Hepatocyte (in vitro differentiated cells): ENCODE data around the gene HAAO. TPM values are rescaled to one million over a fixed set of nuclear protein-coding genes. Genes with fewer than 3 reads are reported as not detected.

Source experiments
- DNase-seq: peaks from one replicate; pipeline ENCODE4 v3.0.0-alpha.2; 2016; ENCODE audit warnings: low spot score
- H2AFZ ChIP-seq: fragments of 200-600 bp; sonication (generic); 2 replicates; pipeline ENCODE4 v1.6.0; 2016; ENCODE audit warnings: antibody characterized with exemption, mild to moderate bottlenecking
- H3K27ac ChIP-seq: fragments of 200-600 bp; sonication (generic); 2 replicates; pipeline ENCODE4 v1.5.1; 2016; ENCODE audit warnings: mild to moderate bottlenecking
- H3K27me3 ChIP-seq: fragments of 200-600 bp; sonication (generic); 2 replicates; pipeline ENCODE4 v1.6.1; 2016
- H3K36me3 ChIP-seq: fragments of 200-600 bp; sonication (generic); replicated peaks from 2 replicates; pipeline ENCODE4 v1.5.1; 2016; ENCODE audit warnings: low read depth; ENCODE audit not compliant: insufficient read depth
- H3K4me1 ChIP-seq: fragments of 200-600 bp; sonication (generic); 2 replicates; pipeline ENCODE4 v1.5.1; 2016; ENCODE audit warnings: mild to moderate bottlenecking, moderate library complexity; ENCODE audit not compliant: insufficient read depth
- H3K4me2 ChIP-seq: fragments of 200-600 bp; sonication (generic); 2 replicates; pipeline ENCODE4 v1.6.0; 2016
- H3K4me3 ChIP-seq: fragments of 200-600 bp; sonication (generic); 2 replicates; pipeline ENCODE4 v1.5.1; 2016; ENCODE audit warnings: mild to moderate bottlenecking
- H3K79me2 ChIP-seq: fragments of 200-600 bp; sonication (generic); 2 replicates; pipeline ENCODE4 v1.6.0; 2017; ENCODE audit warnings: mild to moderate bottlenecking
- H3K9me2 ChIP-seq: fragments of 200-600 bp; sonication (generic); replicated peaks from 2 replicates; pipeline ENCODE4 v1.6.0; 2017; ENCODE audit warnings: mild to moderate bottlenecking; ENCODE audit not compliant: insufficient read depth
- H3K9me3 ChIP-seq: fragments of 200-600 bp; sonication (generic); 2 replicates; pipeline ENCODE4 v1.5.1; 2016; ENCODE audit warnings: low read depth, mild to moderate bottlenecking
- H4K20me1 ChIP-seq: fragments of 200-600 bp; sonication (generic); 2 replicates; pipeline ENCODE4 v1.6.0; 2016; ENCODE audit warnings: mild to moderate bottlenecking; ENCODE audit not compliant: insufficient read depth, poor library complexity, severe bottlenecking
- CTCF ChIP-seq: fragments of 200-600 bp; sonication (generic); IDR thresholded peaks from 2 replicates; pipeline ENCODE4 v1.5.1; 2016; ENCODE audit warnings: antibody characterized with exemption, mild to moderate bottlenecking; ENCODE audit not compliant: poor library complexity
- EZH2 ChIP-seq: fragments of 200-600 bp; sonication (generic); IDR thresholded peaks from 2 replicates; pipeline ENCODE4 v1.6.1; 2016; ENCODE audit warnings: antibody characterized with exemption, mild to moderate bottlenecking, borderline replicate concordance
- EZH2phosphoT487 ChIP-seq: fragments of 200-600 bp; sonication (generic); IDR thresholded peaks from one replicate; pipeline ENCODE4 v1.6.1; 2018; ENCODE audit warnings: antibody characterized with exemption, mild to moderate bottlenecking, low read depth, moderate library complexity; ENCODE audit not compliant: unreplicated experiment, severe bottlenecking
- WGBS: methylation state at CpG from one replicate; pipeline ENCODE4 v1.1.6; 2016; ENCODE audit warnings: low lambda C conversion rate; ENCODE audit errors: missing lambda C conversion rate; 5-methylcytosine and 5-hydroxymethylcytosine counted together
- polyA plus RNA-seq: library from polyadenylated mRNA; unstranded; fragments of >200 nt; fragmentation: Nextera tagmentation; extraction: Ambion mirVana; gene quantifications from 2 replicates; pipeline ENCODE4 v1.2.1, GENCODE V29; 2016
- total RNA-seq: library from RNA; depleted of rRNA; stranded (reverse); fragments of >200 nt; gene quantifications from 2 replicates; pipeline ENCODE4 v1.2.3, GENCODE V29; 2014

Gene HAAO
- total and polyA plus RNA-seq, 2 experiments from 2014 or later = 22.0 to 35.4 TPM

DNA sequence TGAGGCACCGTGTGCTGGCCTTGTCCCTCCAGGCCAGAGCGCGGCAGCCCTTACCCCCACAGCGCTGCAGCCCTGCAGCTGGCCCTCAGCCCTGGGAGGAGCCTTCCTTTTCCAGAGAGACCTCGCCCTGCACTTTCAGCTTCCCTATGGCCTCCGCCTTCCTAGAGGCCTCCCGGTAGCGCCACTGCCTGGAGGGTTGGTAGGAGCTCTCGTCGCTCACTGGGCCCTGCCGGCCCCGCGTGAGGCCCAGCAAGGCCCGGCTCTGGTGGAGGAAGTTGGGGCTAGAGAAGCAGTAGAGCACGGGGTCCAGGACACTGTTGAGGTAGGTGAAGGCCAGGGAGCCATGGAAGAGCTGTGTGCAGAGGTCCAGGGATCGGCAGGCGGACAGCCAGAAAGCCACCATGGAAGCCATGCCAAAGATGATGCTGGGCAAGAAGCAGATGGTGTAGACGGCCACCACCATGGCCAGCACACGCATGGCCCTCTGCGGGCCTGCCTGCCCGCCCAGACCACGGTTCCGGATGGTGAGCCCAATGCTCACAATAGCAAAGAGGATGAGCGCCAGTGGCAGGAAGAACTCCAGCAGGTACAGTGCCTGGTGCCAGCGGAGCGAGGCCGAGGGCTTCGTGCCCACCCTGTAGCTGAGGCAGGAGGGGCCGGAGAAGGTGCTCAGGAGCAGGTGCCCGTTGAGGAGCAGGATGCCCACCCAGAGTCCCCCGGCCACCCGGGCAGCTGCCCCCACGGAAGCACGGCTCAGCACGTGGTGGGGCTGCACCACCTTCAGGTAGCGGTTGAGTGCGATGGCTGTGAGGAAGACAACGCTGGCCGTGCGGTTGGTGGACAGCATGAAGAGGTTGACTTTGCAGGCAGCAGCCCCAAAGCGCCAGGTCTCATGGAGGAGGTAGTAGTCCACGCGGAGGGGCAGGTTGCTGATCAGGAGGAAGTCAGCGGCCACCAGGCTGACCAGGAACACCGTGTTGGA, 29.3 kb downstream of the HAAO start:
- H3K4me1 ChIP-seq = no peaks in the 10 kb centered on the region
- no peak overlapping the region for H2AFZ ChIP-seq
- TF ChIP-seq EZH2phosphoT487 (no peak), EZH2 (no peak), CTCF (no peak)
- H3K27ac ChIP-seq = no peak overlapping the region
- no peaks in the 10 kb centered on the region for H3K27me3 ChIP-seq
- no peak overlapping the region for H3K4me2 ChIP-seq
- H4K20me1 ChIP-seq = no peaks in the 10 kb centered on the region
- no peaks in the 10 kb centered on the region for H3K79me2 ChIP-seq
- H3K9me3 ChIP-seq = no peaks in the 10 kb centered on the region
- H3K36me3 ChIP-seq = no peaks in the 10 kb centered on the region
- DNase-seq = no peak
- no peaks in the 10 kb centered on the region for H3K9me2 ChIP-seq
- H3K4me3 ChIP-seq = no peak overlapping the region
- 96% methylated on average over 45 of the region's 45 CpGs for WGBS

- Histone ChIP-seq H3K9me2 (no peaks in the 10 kb centered on the region), H3K27me3 (no peaks in the 10 kb centered on the region), H3K36me3 (no peaks in the 10 kb centered on the region), H3K4me1 (no peaks in the 10 kb centered on the region), H3K9me3 (no peaks in the 10 kb centered on the region), H3K79me2 (no peaks in the 10 kb centered on the region), H2AFZ (no peak overlapping the region), H3K4me2 (no peak overlapping the region), H4K20me1 (no peaks in the 10 kb centered on the region), H3K4me3 (no peak overlapping the region), H3K27ac (no peak overlapping the region)
- TF ChIP-seq EZH2 = no peak
- TF ChIP-seq EZH2phosphoT487 = no peak
- TF ChIP-seq CTCF = no peak
- DNase-seq = no peak
- 90% methylated on average over 5 of the region's 5 CpGs for WGBS
Measured at GRCh38 chr2:42762155-42762554, 30.2 kb downstream of the HAAO start.

GRCh38 chr2:42761554-42761953, 30.8 kb downstream of the HAAO start:
- no peak overlapping the region for H3K4me3 ChIP-seq
- no peaks in the 10 kb centered on the region for H3K9me3 ChIP-seq
- H4K20me1 ChIP-seq = no peaks in the 10 kb centered on the region
- H3K4me2 ChIP-seq = no peak overlapping the region
- H3K36me3 ChIP-seq = no peaks in the 10 kb centered on the region
- no peak for DNase-seq
- H3K27me3 ChIP-seq = no peaks in the 10 kb centered on the region
- no peak overlapping the region for H3K27ac ChIP-seq
- H3K4me1 ChIP-seq = no peaks in the 10 kb centered on the region
- no peaks in the 10 kb centered on the region for H3K79me2 ChIP-seq
- no peaks in the 10 kb centered on the region for H3K9me2 ChIP-seq
- H2AFZ ChIP-seq = no peak overlapping the region
- TF ChIP-seq EZH2phosphoT487 = no peak
- no peak for TF ChIP-seq CTCF
- 90% methylated on average over 9 of the region's 9 CpGs for WGBS
